Right renal cortex interstitium (tissue), 3 donors: ENCODE measurements around the gene KRTAP13-2. TPM values are rescaled to one million over a fixed set of nuclear protein-coding genes. Genes with fewer than 3 reads are reported as not detected.
A peak's percentile ranks its signal among the peaks of the same experiment; 100 is the strongest.

Source experiments
- DNase-seq, 3 donors: peaks; one replicate each; pipeline ENCODE4 v3.0.0-alpha.2; 2013; ENCODE audit warnings: low read depth in 3 of 3, low spot score in 2 of 3
- polyA plus RNA-seq, 3 donors: library from polyadenylated mRNA; unstranded; fragments of 120-200 nt; gene quantifications; one replicate each; pipeline ENCODE4 v1.2.1, GENCODE V29; 2013; ENCODE audit not compliant: insufficient read length in 3 of 3

The KRTAP13-2 gene, protein sequence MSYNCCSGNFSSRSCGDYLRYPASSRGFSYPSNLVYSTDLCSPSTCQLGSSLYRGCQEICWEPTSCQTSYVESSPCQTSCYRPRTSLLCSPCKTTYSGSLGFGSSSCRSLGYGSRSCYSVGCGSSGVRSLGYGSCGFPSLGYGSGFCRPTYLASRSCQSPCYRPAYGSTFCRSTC
- polyA plus RNA-seq, result not detected

DNA sequence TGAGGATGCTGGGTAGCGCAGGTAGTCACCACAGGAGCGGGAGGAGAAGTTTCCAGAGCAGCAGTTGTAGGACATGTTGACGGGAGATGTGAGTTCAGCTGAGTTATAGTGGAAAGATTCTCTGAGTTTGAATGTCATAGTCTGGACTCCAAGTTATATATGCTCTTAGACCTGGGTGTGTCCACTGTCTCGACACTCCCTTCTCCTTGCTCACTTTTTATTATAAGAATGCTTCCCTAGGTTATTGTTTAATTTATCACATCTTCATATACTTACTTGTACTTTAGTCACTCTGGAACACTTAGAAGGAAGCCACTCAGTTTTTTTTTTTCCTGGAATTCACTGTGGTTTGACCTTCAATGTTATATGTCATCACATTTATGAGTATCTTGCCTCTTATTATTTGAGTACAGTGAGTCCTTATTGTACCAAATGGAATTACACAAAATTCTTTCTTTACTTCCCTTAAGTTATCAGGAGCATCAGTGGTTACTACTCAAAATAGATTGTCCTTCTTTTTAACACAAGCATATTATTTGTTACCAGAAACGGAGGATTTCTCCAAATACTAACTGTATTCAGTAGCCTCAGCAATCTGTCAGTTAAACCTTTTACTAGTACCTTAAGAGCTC lies at the start of gene KRTAP13-2:
Gene KRTAP13-2 (minus strand): TSS at position 133 of the 632 bp plus-strand sequence. CDS start 58 bp downstream, at position 75.
- no peak for DNase-seq

DNA sequence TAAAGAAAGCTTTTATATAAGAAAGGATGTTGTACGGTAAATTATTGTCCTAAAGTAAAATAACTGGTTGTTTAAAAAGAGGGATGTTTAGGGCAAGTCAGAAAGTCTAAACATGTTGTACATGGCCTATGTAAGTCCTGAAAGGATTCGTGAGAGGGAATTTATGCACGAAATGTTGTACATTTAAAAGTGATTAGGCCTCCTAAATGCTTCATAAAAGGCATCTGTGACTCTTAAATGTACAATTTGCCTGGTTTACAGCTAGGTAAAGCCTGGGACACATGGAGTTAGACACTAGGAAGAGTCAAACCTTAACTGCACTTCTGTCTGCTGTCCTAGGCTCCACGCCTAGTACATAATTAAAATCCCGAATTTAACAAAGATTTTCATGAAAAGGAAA lies 43.9 kb upstream of the KRTAP13-2 start:
- DNase-seq, result no peak

DNA sequence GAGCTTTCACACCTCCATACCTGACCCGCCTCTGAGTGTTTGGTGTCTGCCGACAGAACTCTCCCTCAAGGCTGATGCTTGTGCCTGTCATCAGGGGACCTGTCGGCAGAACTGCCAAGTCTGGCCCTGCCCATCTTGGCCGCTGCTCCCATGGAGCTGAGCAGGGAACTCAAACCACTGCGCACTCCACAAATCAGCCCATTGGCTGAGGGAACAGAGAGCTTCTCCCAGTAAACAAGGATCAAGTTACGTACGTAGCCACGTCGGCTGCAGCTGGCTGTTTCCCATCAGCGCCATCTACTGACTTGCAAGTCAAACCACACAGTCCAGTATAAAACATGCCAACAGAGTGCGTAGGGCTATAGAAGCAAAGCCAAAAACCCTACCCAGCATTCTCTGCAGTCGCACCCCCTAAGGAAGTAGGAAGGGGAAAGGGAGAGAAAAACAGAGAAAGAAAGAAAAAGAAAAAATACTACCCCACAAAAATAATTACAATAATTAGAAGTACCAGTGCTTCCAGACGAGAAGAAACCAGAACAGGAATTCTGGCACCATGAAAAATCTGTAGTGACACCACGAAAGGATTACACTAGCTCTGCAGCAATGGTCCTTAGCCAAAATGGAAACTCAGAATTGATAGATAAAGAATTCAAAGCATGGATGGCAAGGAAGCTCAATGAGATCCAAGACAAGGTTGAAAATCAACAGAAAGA lies 36.9 kb upstream of the KRTAP13-2 start:
- peak in 1 of 3 donors; percentile 4 for DNase-seq

DNA sequence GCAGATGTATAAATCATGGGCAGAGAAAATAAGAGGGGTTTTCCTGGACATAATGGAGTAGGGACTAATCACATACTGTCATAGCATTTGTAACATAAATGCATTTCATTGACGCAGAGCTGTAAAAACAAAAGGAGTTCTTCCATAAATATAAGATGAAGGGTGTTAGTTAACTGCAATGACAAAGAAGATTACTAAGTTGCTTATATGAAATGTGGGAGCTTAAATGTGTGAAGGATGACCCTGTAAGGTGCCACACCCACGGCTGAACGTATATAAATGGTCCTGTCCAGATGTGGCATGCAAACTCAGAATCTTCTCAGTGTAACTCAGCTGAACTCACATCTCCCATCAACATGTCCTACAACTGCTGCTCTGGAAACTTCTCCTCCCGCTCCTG lies 23.7 kb upstream of the KRTAP13-2 start, which contains the start of gene KRTAP13-1:
Gene KRTAP13-1 (plus strand): TSS at position 301 of the 400 bp plus-strand sequence. CDS start 56 bp downstream, at position 357.
- no peak for DNase-seq

DNA sequence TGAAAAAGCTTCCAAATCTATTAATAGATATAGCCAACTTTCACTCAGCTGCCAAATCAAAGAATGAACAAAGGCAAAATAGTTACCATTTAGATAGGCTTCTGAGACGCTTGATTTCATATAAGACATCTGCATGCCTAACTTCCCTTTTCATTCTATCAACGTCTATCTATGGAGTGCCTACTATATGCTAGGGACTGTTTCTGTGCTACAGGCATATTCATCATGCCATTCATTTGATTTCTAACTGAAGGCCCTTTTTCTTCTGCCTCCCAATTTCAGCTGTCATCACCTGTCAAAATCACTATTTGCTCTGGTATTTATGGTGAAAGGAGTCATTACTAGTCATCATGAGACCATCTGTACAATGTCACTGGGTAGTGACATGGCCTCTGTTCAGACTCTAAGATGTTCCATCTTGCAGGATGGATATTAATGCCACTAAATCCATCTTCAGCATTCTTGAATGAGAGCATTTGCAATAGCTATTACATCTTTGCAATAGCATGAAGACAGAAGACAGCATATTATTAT lies 19.5 kb upstream of the KRTAP13-2 start:
- no peak for DNase-seq

DNA sequence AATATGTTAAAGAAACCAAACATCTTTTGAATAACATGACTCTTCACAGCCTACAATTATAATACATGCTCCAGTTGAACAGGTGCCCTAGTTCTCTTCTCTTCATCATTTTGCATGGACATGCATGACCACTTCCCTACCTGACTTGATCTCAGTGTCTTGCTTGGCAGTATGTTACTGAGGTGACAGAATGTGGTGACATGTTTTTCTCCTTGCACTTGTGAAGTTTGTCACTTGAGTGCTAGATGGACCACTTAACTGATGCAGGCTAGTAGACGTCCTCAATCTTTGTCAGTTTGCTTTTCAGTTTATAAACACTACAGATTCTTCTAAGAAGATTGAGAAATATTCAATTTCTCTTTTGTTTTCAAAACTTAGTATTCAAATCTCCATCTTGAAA lies 10.1 kb upstream of the KRTAP13-2 start:
- DNase-seq, result no peak

DNA sequence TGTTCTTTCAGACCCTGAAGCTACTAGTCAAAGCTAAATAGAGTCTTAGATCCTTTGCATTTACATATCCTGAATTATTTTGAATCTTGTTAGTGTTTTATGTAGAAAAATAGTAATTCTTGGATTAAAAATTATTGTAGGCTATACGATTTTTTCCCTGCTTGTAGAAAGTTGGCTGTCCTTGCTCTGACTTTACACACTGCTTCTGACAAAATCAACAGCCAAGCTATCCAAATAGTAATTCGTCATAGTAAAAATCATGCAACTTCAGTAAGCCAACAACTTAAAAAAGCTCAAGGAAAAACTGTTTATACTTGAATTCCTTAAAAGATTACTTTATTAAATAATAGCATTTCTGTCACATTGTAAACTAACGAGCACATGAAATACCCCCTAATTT lies 16.2 kb downstream of the KRTAP13-2 start:
- no peak for DNase-seq

DNA sequence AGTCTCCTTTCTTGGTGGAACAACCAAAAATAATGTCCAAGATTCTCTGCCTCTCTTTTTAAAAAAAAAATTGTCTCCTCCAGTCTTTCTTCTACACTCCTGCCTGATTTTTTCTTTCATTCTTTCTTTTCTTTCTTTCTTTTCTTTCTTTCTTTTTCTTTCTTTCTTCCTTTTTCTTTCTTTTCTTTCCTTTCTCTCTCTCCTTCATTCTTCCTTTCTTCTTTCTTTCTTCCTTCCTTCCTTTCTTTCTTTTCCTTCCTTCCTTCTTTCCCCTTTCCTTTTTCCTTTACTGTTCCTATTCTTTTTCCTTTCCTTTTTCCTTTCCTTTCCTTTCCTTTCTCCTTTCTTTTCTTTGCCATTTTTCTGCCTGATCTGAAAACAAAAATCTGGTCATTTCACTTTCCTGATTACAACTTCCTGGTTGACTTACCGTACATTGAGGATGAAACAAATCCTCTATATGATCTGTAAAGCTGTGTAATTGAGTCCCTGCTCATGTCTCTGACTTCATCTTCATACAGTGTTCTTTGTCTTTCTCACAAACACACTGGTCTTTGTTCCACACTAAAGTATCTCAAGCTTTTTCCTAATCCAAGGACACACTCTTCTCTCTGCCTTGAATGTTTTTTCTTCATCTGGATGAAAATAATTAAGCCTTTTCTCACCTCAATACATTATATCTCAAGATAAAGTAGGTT lies 17.6 kb downstream of the KRTAP13-2 start:
- no peak for DNase-seq

DNA sequence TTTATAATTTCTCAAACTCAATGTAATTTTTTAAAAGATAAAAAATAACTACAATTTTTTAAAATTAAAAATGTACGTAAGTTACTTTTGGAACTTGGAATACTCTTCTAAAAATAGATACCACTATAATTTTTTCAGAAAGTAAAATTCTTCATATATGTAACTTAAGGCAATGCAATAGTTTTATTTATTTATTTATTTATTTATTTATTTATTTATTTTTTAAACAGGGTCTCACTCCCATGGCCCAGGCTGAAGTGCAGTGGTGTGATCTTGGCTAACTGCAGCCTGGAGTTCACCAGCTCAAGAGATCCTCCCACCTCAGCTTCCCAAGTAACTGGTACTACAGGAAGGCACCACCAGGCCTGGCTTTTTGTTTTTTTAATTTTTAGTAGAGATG lies 20.5 kb downstream of the KRTAP13-2 start:
- DNase-seq, result no peak

DNA sequence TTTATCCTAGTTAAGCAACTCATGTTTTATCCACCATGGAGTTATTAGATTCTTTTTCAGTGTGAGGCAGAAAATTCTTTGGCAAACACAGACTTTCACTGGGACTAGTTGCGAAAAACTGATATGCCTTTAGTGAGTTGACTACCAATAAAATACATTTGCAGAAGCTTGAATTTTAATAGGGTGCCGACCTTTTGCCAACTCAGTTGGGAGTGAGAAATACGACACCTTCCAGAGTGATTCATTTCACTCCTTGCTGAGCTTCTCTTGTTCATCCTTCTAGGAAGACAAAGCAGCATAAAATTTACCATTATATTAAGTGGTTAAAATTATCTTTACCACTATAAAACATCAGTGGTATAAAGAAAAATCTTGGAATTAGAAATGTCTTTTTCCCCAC lies 22.5 kb downstream of the KRTAP13-2 start:
- no peak for DNase-seq

DNA sequence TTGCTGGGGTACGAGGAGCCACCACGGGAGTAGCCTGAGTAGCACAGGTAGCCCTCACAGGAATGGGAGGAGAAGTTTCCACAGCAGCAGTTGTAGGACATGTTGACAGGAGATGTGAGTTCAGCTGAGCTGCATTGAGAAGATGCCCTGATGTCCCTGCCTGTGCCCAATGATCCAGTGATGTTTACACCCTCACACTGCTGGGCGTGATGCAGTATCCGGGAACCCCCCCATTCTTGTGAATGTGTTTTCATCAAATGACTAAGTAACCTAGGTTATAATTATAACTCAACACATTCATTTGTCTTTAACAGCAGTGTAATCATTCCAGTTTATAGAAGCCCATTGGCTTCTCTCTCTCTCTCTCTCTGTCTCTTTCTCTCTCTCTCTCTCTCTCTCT lies 23.6 kb downstream of the KRTAP13-2 start, which contains the start of gene KRTAP23-1:
Gene KRTAP23-1 (minus strand): TSS at position 101 of the 400 bp plus-strand sequence. CDS start 0 bp downstream, at position 101.
- DNase-seq, result no peak

DNA sequence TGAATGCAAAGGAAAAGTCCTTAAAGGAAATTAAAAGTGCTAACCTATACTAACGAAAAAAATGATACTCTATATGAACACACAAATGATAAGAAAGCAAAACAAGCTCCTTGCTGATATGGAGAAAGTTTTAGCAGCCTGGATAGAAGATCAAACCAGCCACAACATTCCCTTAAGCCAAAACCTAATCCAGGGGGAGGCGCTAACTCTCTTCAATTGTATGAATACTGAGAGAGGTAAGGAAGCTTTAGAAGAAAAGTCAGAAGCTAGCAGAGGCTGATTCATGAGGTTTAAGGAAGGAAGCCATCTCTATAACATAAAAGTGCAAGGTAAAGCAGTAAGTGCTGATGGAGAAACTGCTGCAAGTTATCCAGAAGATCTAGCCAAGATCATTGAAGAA lies 27.1 kb downstream of the KRTAP13-2 start:
- DNase-seq, result no peak

DNA sequence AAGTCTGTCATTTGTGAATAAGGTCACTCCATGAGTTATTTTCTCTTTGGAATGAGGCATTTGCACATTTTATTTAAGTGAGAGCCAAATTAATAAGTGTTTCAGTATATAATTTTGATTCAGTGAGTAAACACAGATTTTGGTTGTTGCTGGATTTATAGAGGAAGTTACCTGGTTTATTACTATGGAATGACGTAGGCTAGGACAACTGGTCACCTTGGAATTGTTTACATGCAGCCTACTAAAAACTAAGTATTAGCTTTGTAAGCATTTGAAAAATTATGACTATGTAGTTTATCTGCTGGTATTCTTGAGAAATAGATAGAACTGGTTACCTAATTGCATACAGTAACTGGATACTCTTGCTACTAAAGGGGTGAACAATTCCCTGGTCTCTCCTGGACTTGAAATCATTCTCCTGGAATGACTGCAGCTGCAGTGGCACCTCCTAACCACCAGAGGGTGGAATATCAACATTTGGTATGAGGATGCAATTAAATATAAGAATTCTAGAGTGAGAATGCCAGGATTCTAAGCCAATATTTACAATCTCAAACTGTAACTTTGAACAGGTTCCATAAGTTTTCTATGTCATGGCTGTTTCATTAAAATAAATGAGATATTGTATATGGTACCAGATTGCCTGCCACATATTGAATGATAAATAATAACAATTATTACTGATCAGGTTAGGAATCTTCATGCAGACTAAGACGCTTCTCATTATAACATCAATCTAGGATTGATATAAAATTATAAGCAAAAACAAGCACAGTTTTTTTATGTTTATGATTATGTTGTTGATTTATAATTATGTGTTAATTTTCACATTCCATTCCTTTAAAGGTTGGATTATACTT lies 31.1 kb downstream of the KRTAP13-2 start:
- peak; percentile 10 to 21 (median 21) for DNase-seq

DNA sequence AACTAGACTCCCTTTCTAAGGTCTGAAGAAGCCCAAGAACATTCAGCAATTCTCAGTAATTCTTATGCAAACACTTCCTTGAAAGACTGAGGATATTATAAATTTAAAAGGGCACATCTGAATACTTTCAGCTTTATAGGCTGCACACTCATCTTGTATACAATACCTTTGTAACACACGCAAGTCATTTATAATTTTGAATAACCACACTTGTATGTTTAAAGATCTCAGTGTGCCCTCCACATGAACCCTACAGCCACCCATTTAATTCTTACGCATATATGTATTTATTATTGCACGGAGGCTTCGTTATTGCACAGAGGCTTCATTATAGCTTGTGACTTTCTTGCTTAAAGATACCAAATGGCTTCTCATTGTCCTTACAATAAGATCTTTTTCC lies 33.4 kb downstream of the KRTAP13-2 start:
- DNase-seq, result no peak

DNA sequence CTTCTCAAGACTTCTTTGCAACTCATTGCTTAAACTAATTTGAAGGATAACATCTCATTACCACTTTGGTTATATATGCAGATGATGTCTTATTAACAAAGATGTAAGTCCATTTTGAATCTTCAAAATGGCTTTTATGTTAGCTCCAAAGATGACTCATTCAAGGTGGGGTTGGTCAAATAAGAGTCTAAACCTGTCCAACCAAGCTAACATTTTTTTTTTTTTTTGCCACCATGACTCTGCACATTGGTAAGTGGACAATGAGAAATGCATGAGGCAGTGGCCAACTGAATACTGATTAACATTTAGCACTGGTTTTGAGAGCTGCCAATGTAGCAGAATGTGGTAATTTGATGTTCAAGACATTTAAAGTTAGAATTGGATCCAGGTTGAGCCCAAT lies 34.3 kb downstream of the KRTAP13-2 start:
- no peak for DNase-seq

DNA sequence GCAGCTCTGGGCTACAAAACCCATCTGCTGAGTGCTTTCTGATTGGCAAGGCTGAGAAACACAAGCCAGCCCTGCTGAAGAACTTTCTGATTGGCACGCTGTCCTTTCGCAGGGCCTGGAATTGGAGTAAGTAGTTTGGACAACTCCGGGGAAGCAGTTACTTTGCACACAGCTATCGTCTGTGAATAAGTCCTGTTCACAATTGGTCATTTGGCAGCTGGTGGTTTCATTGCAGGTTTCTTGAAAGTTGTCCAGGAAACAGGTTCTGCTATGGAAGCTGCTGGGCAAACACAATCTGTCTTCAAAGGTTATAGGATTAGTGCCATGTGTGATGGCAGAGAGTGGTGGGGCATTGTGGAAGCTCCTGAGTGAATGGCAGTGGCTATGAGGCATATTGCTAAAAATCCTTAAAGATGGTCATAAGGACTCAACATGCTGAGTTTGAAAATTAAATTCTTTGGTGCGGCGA lies 34.8 kb downstream of the KRTAP13-2 start, which contains the start of gene KRTAP27-1:
Gene KRTAP27-1 (minus strand): TSS at position 419 of the 469 bp plus-strand sequence. CDS start 26 bp downstream, at position 393.
- DNase-seq, result no peak

DNA sequence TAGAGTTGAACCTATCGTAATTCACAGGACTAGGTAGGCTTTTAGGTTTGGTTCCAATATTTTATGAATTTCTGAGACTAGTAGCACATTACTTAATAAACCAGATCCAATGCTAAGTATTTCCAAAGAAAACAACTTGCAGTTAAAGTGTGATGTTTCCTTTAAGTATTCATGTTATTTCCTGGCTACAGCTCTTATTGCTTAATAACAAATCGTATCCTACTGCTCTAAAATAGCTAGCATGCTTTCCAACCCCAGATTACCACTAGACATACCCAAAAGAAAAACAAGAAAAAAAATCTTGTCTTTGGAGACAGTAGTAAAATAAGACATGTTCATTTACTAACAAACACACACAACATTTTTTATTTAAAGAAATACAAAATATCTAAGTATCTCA lies 35.5 kb downstream of the KRTAP13-2 start:
- no peak for DNase-seq

DNA sequence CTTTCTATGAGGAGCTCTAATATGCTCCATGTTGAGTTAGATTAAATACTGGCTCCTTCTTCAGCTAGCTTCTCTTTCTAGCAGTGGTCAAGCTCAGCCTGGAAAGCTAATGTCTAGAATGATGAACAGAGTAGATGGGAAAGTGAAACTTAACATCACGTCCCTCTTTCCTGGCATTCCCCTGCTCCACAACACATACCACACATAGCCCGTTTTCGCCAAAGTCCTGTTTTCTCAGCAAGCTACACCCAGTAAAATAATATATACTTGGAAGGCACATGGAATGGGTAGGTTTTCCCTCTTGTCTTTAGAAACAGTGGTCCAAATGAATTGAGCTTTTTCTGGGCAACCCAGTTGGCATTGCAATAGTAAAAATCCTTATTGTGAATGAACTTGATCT lies 38.3 kb downstream of the KRTAP13-2 start:
- DNase-seq, result no peak

DNA sequence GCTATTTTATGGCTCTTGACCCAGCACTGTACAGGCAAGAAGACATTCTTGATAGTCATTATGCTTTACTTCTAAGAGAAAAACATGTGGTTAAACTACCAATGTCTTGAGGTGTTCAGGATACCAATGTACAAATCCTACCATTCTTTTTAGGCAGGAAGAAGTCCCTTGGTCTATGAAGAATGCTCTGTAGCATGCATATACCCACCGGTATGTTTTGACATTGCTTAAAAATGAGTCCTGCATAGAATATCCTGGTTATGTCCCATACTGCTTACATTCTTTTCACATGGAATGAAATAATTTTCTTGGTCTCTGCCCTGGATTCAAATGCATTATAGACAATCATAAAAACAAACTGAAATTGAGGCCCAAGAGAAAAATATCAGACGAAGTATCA lies 39.4 kb downstream of the KRTAP13-2 start:
- DNase-seq, result no peak
